Tibial artery (tissue), 4 donors: ENCODE measurements around the gene CWC27.

Experiments
- DNase-seq, 2 donors: peaks; one replicate each; pipeline ENCODE4 v3.0.0-alpha.2; 2019
- H3K27ac ChIP-seq, 2 donors: fragments of 200-600 bp; sonication (generic) in 1 of 2; 1 replicate in 1 of 2; 2 replicates in 1 of 2; pipeline ENCODE4 v1.5.1; 2018 to 2019; ENCODE audit warnings: mild to moderate bottlenecking in 1 of 2
- H3K27me3 ChIP-seq, 2 donors: fragments of 200-600 bp; sonication (generic) in 1 of 2; one replicate each; pipeline versions ENCODE4 v1.5.1 to v1.6.0; 2016 to 2019
- H3K36me3 ChIP-seq, 3 donors: fragments of 200-600 bp; sonication (generic) in 2 of 3; one replicate each; pipeline ENCODE4 v1.5.1; 2016 to 2019; ENCODE audit warnings: mild to moderate bottlenecking in 2 of 3
- H3K4me1 ChIP-seq, 4 donors: fragments of 200-600 bp; sonication (generic) in 2 of 4; 1 replicate in 3 of 4; 2 replicates in 1 of 4; pipeline ENCODE4 v1.5.1; 2016 to 2019
- H3K4me3 ChIP-seq, 2 donors: fragments of 200-600 bp; sonication (generic) in 1 of 2; 1 replicate in 1 of 2; 2 replicates in 1 of 2; pipeline ENCODE4 v1.5.1; 2018 to 2019; ENCODE audit warnings: mild to moderate bottlenecking in 2 of 2
- H3K9me3 ChIP-seq, 3 donors: fragments of 200-600 bp; sonication (generic) in 1 of 3; one replicate each; pipeline ENCODE4 v1.5.1; 2016 to 2019
- intact Hi-C: fragments of 100-400 bp; cut with DNase I; formaldehyde crosslinking; loops from one replicate; pipeline ENCODE4 v1.15.0; 2023; ENCODE audit warnings: low total_unique reads
- TF ChIP-seq, protein P1 (sequence below), 2 experiments: fragments of 200-600 bp in 1 of 2; fragments of 450-650 bp in 1 of 2; IDR thresholded peaks; one replicate each; pipeline ENCODE4 v1.5.1; 2017 to 2019; ENCODE audit warnings: antibody characterized with exemption in 2 of 2, mild to moderate bottlenecking in 1 of 2, moderate library complexity in 1 of 2

The CWC27 gene

DNA sequence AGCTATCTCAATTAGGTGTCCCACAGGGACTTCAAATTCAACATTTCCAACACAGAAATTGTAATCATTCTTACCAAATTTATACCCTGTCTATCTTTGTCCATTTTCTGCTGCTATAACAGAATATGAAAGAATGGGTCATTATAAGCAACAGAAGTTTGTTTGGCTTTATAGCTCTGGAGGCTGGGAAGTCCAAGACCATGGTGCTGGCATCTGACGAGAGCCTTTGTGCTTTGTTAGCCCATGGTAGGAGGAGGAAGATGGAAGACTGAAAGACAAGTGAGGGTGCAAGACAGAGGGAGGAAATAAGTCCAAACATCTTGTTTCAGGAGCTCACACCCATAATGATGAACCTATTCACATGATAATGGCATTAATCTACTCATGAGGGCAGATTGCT is 72.2 kb downstream of the CWC27 start:
- H3K27ac ChIP-seq = no peak overlapping the region
- no peak for DNase-seq
- H3K9me3 ChIP-seq = peaks cover 0 to 6% (median 5%) of the 10 kb centered on the region in 3 donors
- intact Hi-C loops = no loop called here
- no peaks in the 10 kb centered on the region for H3K27me3 ChIP-seq
- TF ChIP-seq, protein P1, sequence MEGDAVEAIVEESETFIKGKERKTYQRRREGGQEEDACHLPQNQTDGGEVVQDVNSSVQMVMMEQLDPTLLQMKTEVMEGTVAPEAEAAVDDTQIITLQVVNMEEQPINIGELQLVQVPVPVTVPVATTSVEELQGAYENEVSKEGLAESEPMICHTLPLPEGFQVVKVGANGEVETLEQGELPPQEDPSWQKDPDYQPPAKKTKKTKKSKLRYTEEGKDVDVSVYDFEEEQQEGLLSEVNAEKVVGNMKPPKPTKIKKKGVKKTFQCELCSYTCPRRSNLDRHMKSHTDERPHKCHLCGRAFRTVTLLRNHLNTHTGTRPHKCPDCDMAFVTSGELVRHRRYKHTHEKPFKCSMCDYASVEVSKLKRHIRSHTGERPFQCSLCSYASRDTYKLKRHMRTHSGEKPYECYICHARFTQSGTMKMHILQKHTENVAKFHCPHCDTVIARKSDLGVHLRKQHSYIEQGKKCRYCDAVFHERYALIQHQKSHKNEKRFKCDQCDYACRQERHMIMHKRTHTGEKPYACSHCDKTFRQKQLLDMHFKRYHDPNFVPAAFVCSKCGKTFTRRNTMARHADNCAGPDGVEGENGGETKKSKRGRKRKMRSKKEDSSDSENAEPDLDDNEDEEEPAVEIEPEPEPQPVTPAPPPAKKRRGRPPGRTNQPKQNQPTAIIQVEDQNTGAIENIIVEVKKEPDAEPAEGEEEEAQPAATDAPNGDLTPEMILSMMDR (IDR thresholded peaks at IDR 0.05) = no peak
- H3K36me3 ChIP-seq = peaks cover 4 to 24% (median 19%) of the 10 kb centered on the region in 3 donors
- peaks cover 0 to 12% (median 3%) of the 10 kb centered on the region in 4 donors for H3K4me1 ChIP-seq
- no peak overlapping the region for H3K4me3 ChIP-seq

DNA sequence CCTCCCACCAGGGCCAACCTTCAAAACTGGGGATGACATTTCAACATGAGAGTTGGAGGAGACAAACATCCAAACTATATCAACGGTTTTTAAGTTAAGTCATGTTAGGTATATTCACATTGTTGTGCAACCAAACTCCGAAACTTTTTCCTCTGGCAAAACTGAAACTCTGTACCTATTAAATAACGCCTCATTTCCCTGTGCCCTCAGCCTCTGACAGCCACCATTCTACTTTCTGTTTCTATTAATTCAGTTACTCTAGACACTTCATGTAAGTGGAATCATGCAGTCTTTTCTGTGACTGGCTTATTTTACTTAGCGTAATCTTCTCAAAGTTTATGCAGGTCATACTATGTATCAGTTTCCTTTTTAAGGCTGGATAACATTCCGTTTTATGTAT is 85.0 kb downstream of the CWC27 start:
- Histone ChIP-seq H3K9me3 (no peaks in the 10 kb centered on the region), H3K27ac (no peak overlapping the region), H3K36me3 (peaks cover 0 to 8% (median 3%) of the 10 kb centered on the region in 3 donors), H3K4me1 (no peaks in the 10 kb centered on the region), H3K27me3 (no peaks in the 10 kb centered on the region), H3K4me3 (no peak overlapping the region)
- intact Hi-C loops = no loop called here
- TF ChIP-seq, protein P1 (IDR thresholded peaks at IDR 0.05) = no peak
- DNase-seq = no peak

DNA sequence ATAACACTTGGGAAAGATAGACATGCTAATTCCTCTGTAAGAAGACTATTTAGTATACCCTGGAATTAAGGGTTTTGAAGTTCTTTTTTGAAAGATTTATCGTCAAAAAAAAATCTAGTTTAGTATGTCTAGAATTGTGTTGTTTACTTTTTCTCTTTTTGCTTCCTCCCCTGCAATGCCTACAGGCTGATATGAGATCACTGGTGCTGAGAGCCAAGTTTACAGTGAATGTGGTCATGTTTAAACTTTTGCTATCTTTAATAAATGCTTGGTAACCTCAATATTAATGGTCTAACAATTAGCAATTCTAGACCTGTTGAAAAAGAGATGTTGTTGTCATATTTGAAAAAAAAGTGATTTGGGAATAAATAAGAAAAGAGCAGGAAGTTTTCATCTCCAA is 86.1 kb downstream of the CWC27 start:
- no peak overlapping the region for H3K27ac ChIP-seq
- no peaks in the 10 kb centered on the region for H3K9me3 ChIP-seq
- DNase-seq = no peak
- H3K27me3 ChIP-seq = no peaks in the 10 kb centered on the region
- H3K4me1 ChIP-seq = no peaks in the 10 kb centered on the region
- peaks cover 0 to 8% (median 3%) of the 10 kb centered on the region in 3 donors for H3K36me3 ChIP-seq
- TF ChIP-seq, protein P1 (IDR thresholded peaks at IDR 0.05) = no peak
- no peak overlapping the region for H3K4me3 ChIP-seq
- intact Hi-C loops = no loop called here

DNA sequence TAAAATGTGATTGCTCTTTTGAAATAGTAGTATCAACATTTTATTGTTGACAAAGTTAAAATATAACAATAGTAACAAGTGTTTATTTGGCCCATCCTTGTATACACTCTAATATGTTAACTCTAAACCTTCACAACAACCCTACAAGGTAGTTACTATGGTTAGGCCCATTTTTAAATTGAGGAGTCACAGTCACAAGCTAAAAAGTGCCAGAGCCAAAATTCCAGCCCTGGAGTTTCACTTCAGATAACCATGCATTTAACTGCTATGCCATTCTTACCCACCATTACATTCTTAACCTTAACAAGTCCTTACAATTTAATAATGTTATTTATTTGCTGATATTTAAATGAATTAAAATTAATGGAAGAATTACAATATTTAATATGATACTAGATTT is 91.2 kb downstream of the CWC27 start:
- intact Hi-C loops = no loop called here
- no peaks in the 10 kb centered on the region for H3K27me3 ChIP-seq
- TF ChIP-seq, protein P1 (IDR thresholded peaks at IDR 0.05) = no peak
- H3K27ac ChIP-seq = no peak overlapping the region
- H3K4me3 ChIP-seq = no peak overlapping the region
- no peak for DNase-seq
- H3K4me1 ChIP-seq = no peaks in the 10 kb centered on the region
- H3K36me3 ChIP-seq = peaks cover 0 to 4% (median 0%) of the 10 kb centered on the region in 3 donors
- H3K9me3 ChIP-seq = no peaks in the 10 kb centered on the region

DNA sequence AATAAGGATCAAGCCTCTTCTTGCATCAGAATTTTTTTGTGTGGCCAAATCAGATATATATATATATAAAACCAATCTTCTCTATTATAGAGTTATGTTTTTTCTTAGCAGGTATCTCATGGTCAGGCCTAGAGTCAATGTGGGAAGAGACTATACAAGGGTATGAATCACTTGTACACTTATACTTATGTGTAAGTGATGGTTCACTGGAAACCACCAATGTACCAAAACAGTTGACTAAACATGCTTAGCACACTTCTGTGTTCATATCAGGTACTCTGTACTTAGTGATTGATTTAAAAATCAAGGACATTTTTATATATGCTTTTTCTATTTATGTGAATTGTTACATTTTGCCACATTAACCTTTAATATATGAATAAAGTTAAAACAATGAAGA is 92.6 kb downstream of the CWC27 start:
- H3K36me3 ChIP-seq = peaks cover 0 to 4% (median 0%) of the 10 kb centered on the region in 3 donors
- DNase-seq = no peak
- intact Hi-C loops = no loop called here
- H3K27me3 ChIP-seq = no peaks in the 10 kb centered on the region
- TF ChIP-seq, protein P1 (IDR thresholded peaks at IDR 0.05) = no peak
- no peak overlapping the region for H3K27ac ChIP-seq
- no peaks in the 10 kb centered on the region for H3K4me1 ChIP-seq
- H3K4me3 ChIP-seq = no peak overlapping the region
- H3K9me3 ChIP-seq = no peaks in the 10 kb centered on the region

DNA sequence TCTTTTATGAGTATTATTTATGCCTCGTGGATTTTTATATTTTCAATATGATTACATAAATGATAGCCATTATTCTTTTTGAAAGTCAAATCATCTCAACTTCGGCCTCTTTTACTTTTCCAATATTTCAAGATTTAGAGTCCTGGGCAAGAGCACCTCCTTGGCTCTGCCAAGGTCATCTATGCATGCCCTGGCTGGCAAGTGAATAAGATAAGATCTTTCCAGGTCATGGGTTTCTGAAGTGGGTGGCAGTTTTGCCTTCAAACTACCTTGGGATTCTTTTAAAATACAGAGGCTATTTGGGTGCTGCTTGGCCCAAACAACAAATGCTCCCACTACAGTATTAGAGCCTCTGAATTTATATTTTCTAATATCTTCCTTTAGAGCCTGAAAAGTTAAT is 95.4 kb downstream of the CWC27 start:
- no peaks in the 10 kb centered on the region for H3K9me3 ChIP-seq
- TF ChIP-seq, protein P1 (IDR thresholded peaks at IDR 0.05) = no peak
- no peak overlapping the region for H3K27ac ChIP-seq
- peaks cover 0 to 4% (median 0%) of the 10 kb centered on the region in 3 donors for H3K36me3 ChIP-seq
- H3K4me3 ChIP-seq = no peak overlapping the region
- intact Hi-C loops = no loop called here
- H3K27me3 ChIP-seq = no peaks in the 10 kb centered on the region
- peaks cover 0 to 2% (median 0%) of the 10 kb centered on the region in 4 donors for H3K4me1 ChIP-seq
- no peak for DNase-seq
